Neural cell (in vitro differentiated cells): ENCODE data around the gene PEAR1. TPM values are rescaled to one million over a fixed set of nuclear protein-coding genes. Genes with fewer than 3 reads are reported as not detected.

Experiments
- H2AFZ ChIP-seq: fragments of 200-600, 300-800 bp; sonication (generic), shearing (Covaris generic); 2 replicates; pipeline ENCODE4 v1.6.0; 2014; ENCODE audit warnings: low read depth, mild to moderate bottlenecking, antibody characterized with exemption, low read length, moderate library complexity
- H3F3A ChIP-seq: fragments of 200-600 bp; shearing (Covaris generic); 2 replicates; pipeline ENCODE4 v1.6.1; 2016; ENCODE audit warnings: mild to moderate bottlenecking, moderate library complexity, mixed read lengths, antibody characterized with exemption, low read length; ENCODE audit not compliant: insufficient read depth, poor library complexity, severe bottlenecking
- H3K27ac ChIP-seq: fragments of 200-600, 300-800 bp; sonication (generic), shearing (Covaris generic); 2 replicates; pipeline ENCODE4 v1.5.1; 2014; ENCODE audit warnings: mild to moderate bottlenecking, low read length, moderate library complexity
- H3K27me3 ChIP-seq: fragments of 300-800, 200-600 bp; sonication (generic), shearing (Covaris generic); 2 replicates; pipeline ENCODE4 v1.6.0; 2014; ENCODE audit warnings: mild to moderate bottlenecking, low read depth, low read length, moderate library complexity; ENCODE audit not compliant: insufficient read depth
- H3K36me3 ChIP-seq: fragments of 300-800, 200-600 bp; sonication (generic), shearing (Covaris generic); 2 replicates; pipeline ENCODE4 v1.5.1; 2014; ENCODE audit warnings: mild to moderate bottlenecking, antibody characterized with exemption, low read length, moderate library complexity; ENCODE audit not compliant: insufficient read depth
- H3K4me2 ChIP-seq: fragments of 300-800, 200-600 bp; sonication (generic), shearing (Covaris generic); 2 replicates; pipeline ENCODE4 v1.6.0; 2014; ENCODE audit warnings: mild to moderate bottlenecking, low read length
- H3K4me3 ChIP-seq: fragments of 300-800, 200-600 bp; sonication (generic), shearing (Covaris generic); 2 replicates; pipeline ENCODE4 v1.5.1; 2014; ENCODE audit warnings: mild to moderate bottlenecking, low read length, moderate library complexity
- H3K79me2 ChIP-seq: fragments of 200-600 bp; shearing (Covaris generic); replicated peaks from 2 replicates; pipeline ENCODE4 v1.6.0; 2014; ENCODE audit warnings: mild to moderate bottlenecking, low read length, moderate library complexity; ENCODE audit not compliant: insufficient read depth
- H3K9ac ChIP-seq: fragments of 300-800, 200-600 bp; sonication (generic), shearing (Covaris generic); 2 replicates; pipeline ENCODE4 v1.6.1; 2016; ENCODE audit warnings: mild to moderate bottlenecking, low read length, mixed read lengths
- H3K9me2 ChIP-seq: fragments of 200-600 bp; shearing (Covaris generic); 2 replicates; pipeline ENCODE4 v1.6.1; 2016; ENCODE audit warnings: mild to moderate bottlenecking, low read length, mixed read lengths; ENCODE audit not compliant: insufficient read depth
- H3K9me3 ChIP-seq: fragments of 200-600, 300-800 bp; sonication (generic), shearing (Covaris generic); 2 replicates; pipeline ENCODE4 v1.6.1; 2016; ENCODE audit warnings: mild to moderate bottlenecking, mixed run types, low read length, moderate library complexity, mixed read lengths
- H4K20me1 ChIP-seq: fragments of 200-600 bp; shearing (Covaris generic); 2 replicates; pipeline ENCODE4 v1.6.1; 2016; ENCODE audit warnings: mild to moderate bottlenecking, mixed run types; ENCODE audit not compliant: insufficient read depth
- CTCF ChIP-seq: fragments of 450-650 bp; IDR thresholded peaks from 2 replicates; pipeline ENCODE4 v1.5.1; 2014; ENCODE audit warnings: antibody characterized with exemption, mild to moderate bottlenecking, moderate library complexity; ENCODE audit not compliant: poor library complexity, severe bottlenecking
- EP300 ChIP-seq: fragments of 450-650 bp; conservative IDR thresholded peaks from 2 replicates; pipeline ENCODE4 v1.6.1; 2014; ENCODE audit warnings: antibody characterized with exemption, mild to moderate bottlenecking, moderate library complexity; ENCODE audit not compliant: poor library complexity, severe bottlenecking
- EZH2 ChIP-seq: fragments of 200-600, 300-800 bp; shearing (Covaris generic), sonication (generic); IDR thresholded peaks from 2 replicates; pipeline ENCODE4 v1.6.1; 2014; ENCODE audit warnings: antibody characterized with exemption, low read length, borderline replicate concordance, mild to moderate bottlenecking; ENCODE audit not compliant: insufficient read depth, poor library complexity, severe bottlenecking
- MXI1 ChIP-seq: fragments of 450-650 bp; conservative IDR thresholded peaks from 2 replicates; pipeline ENCODE4 v1.6.1; 2014; ENCODE audit warnings: antibody characterized with exemption, mild to moderate bottlenecking; ENCODE audit not compliant: poor library complexity, severe bottlenecking
- POLR2AphosphoS5 ChIP-seq: IDR thresholded peaks from 2 replicates; pipeline ENCODE4 v1.6.1; 2012
- RAD21 ChIP-seq: fragments of 450-650 bp; conservative IDR thresholded peaks from 2 replicates; pipeline ENCODE4 v1.6.1; 2014; ENCODE audit warnings: antibody characterized with exemption, mild to moderate bottlenecking, moderate library complexity
- REST ChIP-seq: IDR thresholded peaks from 2 replicates; pipeline ENCODE4 v1.6.1; 2012; ENCODE audit warnings: borderline replicate concordance
- SMC3 ChIP-seq: fragments of 450-650 bp; conservative IDR thresholded peaks from 2 replicates; pipeline ENCODE4 v1.6.1; 2014; ENCODE audit warnings: antibody characterized with exemption, mild to moderate bottlenecking, moderate library complexity; ENCODE audit not compliant: poor library complexity
- TAF1 ChIP-seq: IDR thresholded peaks from 2 replicates; pipeline ENCODE4 v1.6.1; 2012; ENCODE audit warnings: low read depth
- polyA plus RNA-seq: library from polyadenylated mRNA; depleted of rRNA; stranded (reverse); fragments of >200 nt; gene quantifications from 2 replicates; pipeline ENCODE4 v1.2.3, GENCODE V29; 2014

PEAR1 gene
- polyA plus RNA-seq, 1 donor from 2014 or later = not detected

GRCh38 chr1:156905651-156906050 is 12.1 kb downstream of the PEAR1 start:
- no peak overlapping the region for H3K27ac ChIP-seq
- no peaks in the 10 kb centered on the region for H3K27me3 ChIP-seq
- H3K36me3 ChIP-seq = no peaks in the 10 kb centered on the region
- no peaks in the 10 kb centered on the region for H3K9me3 ChIP-seq
- no peak overlapping the region for H3K4me3 ChIP-seq
- H2AFZ ChIP-seq = no peak overlapping the region
- no peak for TF ChIP-seq TAF1
- no peak for TF ChIP-seq SMC3
- H3F3A ChIP-seq = no peaks in the 10 kb centered on the region
- no peaks in the 10 kb centered on the region for H3K9me2 ChIP-seq
- H4K20me1 ChIP-seq = no peaks in the 10 kb centered on the region
- H3K4me2 ChIP-seq = no peak overlapping the region
- no peak overlapping the region for H3K9ac ChIP-seq
- no peaks in the 10 kb centered on the region for H3K79me2 ChIP-seq

- no peak overlapping the region for H3K4me2 ChIP-seq
- H3K4me3 ChIP-seq = no peak overlapping the region
- H3K9me2 ChIP-seq = no peaks in the 10 kb centered on the region
- H3K9ac ChIP-seq = no peak overlapping the region
- no peak overlapping the region for H2AFZ ChIP-seq
- no peak overlapping the region for H3K27ac ChIP-seq
- H3K27me3 ChIP-seq = no peaks in the 10 kb centered on the region
- no peaks in the 10 kb centered on the region for H3K9me3 ChIP-seq
- H4K20me1 ChIP-seq = no peaks in the 10 kb centered on the region
- no peaks in the 10 kb centered on the region for H3K36me3 ChIP-seq
- H3F3A ChIP-seq = no peaks in the 10 kb centered on the region
- H3K79me2 ChIP-seq = no peaks in the 10 kb centered on the region
- TF ChIP-seq MXI1 (no peak), EP300 (no peak)
Measured at GRCh38 chr1:156906206-156906906, 12.8 kb downstream of the PEAR1 start.

GRCh38 chr1:156908541-156908940 is 15.0 kb downstream of the PEAR1 start:
- H3K79me2 ChIP-seq = no peaks in the 10 kb centered on the region
- no peaks in the 10 kb centered on the region for H3K36me3 ChIP-seq
- no peaks in the 10 kb centered on the region for H3F3A ChIP-seq
- no peak overlapping the region for H3K9ac ChIP-seq
- no peak overlapping the region for H3K4me3 ChIP-seq
- no peak overlapping the region for H3K27ac ChIP-seq
- no peak overlapping the region for H2AFZ ChIP-seq
- H3K9me2 ChIP-seq = no peaks in the 10 kb centered on the region
- no peaks in the 10 kb centered on the region for H3K9me3 ChIP-seq
- no peak overlapping the region for H3K4me2 ChIP-seq
- no peaks in the 10 kb centered on the region for H3K27me3 ChIP-seq
- TF ChIP-seq TAF1 (no peak), SMC3 (no peak), REST (no peak), MXI1 (no peak), RAD21 (no peak), CTCF (no peak), EP300 (no peak), POLR2AphosphoS5 (no peak), EZH2 (no peak)
- no peaks in the 10 kb centered on the region for H4K20me1 ChIP-seq
